GM23338 (cell line): ENCODE measurements around the gene AGXT.

ENCODE experiments used
- EZH2 ChIP-seq: fragments of 200-600 bp; sonication (generic); IDR thresholded peaks from one replicate; pipeline ENCODE4 v1.8.0; 2017; ENCODE audit warnings: antibody characterized with exemption, mild to moderate bottlenecking, low read depth; ENCODE audit not compliant: unreplicated experiment
- EZH2phosphoT487 ChIP-seq: fragments of 200-600 bp; sonication (generic); IDR thresholded peaks from one replicate; pipeline ENCODE4 v1.8.1; 2018; ENCODE audit warnings: antibody characterized with exemption; ENCODE audit not compliant: unreplicated experiment
- JUNB ChIP-seq: IDR thresholded peaks from one replicate; pipeline ENCODE4 v1.6.1; 2016; ENCODE audit warnings: antibody characterized with exemption; ENCODE audit not compliant: unreplicated experiment
- POLR2AphosphoS5 ChIP-seq: IDR thresholded peaks from 2 replicates; pipeline ENCODE4 v1.6.1; 2016; ENCODE audit warnings: antibody characterized with exemption, low read depth
- TF ChIP-seq, protein P1 (sequence below), 2 experiments: fragments of 200-600 bp in 1 of 2; sonication (generic) in 1 of 2; conservative IDR thresholded peaks; 2 replicates each; pipeline versions ENCODE4 v1.5.1 to v1.6.1; 2016 to 2017; ENCODE audit warnings: antibody characterized with exemption in 2 of 2, low read depth in 2 of 2, mild to moderate bottlenecking in 2 of 2, moderate library complexity in 1 of 2

DNA sequence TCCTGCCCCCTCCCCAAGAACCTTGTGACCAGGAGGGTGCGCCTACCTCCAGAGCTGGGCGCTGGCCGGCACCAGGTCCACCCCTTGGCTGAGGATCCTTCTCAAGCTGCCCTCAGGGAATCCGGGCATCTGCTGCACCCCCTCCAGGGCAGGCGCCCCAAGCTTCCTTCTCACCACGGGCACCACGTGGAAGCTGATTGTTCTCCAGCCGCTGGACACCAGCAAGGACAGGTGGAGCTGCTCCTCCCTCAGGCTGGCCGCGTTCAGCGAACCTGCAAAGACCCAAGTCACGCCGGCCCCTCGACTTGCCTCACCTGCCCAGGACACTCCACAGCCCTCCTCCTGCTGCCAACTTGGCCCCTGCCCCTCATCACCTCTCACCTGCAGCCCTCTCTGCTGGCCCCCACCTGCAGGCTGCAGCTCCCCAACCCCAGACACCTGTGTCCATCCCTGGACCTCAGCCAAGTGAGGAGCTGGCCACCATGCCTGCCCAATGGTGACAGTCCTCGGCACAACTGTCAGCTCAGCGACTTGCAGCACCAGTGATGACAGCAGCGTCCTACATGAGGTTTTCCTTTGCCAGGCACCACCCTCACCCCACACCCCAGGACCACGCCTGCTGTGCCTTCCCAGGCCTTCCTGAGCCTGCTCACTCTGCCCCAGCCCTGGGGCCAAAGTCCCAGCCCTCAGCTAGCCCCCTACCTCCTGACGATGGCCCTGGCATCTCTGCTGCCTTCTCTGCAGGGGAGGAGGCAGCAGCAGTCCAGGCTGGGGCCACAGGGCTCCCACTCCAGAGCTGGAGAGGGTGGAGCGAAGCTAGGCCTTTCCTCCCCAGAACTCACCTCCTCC, 23.1 kb downstream of the AGXT start:
- TF ChIP-seq JUNB (no peak), EZH2phosphoT487 (no peak), EZH2 (no peak), POLR2AphosphoS5 (no peak)
- TF ChIP-seq, protein P1, sequence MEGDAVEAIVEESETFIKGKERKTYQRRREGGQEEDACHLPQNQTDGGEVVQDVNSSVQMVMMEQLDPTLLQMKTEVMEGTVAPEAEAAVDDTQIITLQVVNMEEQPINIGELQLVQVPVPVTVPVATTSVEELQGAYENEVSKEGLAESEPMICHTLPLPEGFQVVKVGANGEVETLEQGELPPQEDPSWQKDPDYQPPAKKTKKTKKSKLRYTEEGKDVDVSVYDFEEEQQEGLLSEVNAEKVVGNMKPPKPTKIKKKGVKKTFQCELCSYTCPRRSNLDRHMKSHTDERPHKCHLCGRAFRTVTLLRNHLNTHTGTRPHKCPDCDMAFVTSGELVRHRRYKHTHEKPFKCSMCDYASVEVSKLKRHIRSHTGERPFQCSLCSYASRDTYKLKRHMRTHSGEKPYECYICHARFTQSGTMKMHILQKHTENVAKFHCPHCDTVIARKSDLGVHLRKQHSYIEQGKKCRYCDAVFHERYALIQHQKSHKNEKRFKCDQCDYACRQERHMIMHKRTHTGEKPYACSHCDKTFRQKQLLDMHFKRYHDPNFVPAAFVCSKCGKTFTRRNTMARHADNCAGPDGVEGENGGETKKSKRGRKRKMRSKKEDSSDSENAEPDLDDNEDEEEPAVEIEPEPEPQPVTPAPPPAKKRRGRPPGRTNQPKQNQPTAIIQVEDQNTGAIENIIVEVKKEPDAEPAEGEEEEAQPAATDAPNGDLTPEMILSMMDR (conservative IDR thresholded peaks at IDR 0.05; ENCODE audit: low read depth in 2 of 2), result no peak
